Activated T-helper 2 cell treated with anti-CD3 and anti-CD28 coated beads, Interferon-gamma antibody, Interleukin-2, Interleukin-4, amounts not matched to agents 10 μg/mL and 5 μg/mL and 100 μg/mL, durations not matched to agents 14 hours and 24 hours and 36 hours (primary cell): ENCODE data around the gene CHST3. TPM values are rescaled to one million over a fixed set of nuclear protein-coding genes. Genes with fewer than 3 reads are reported as not detected.
A peak's percentile ranks its signal among the peaks of the same experiment; 100 is the strongest.

Source experiments
- DNase-seq: peaks from one replicate; pipeline ENCODE4 v3.0.0; 2021; ENCODE audit warnings: low spot score
- H3K27ac Mint-ChIP-seq: one replicate; pipeline ENCODE4 v1.8.0; 2021; ENCODE audit warnings: mixed read lengths
- H3K27me3 Mint-ChIP-seq: one replicate; pipeline ENCODE4 v1.8.0; 2021; ENCODE audit warnings: low read depth, mixed read lengths
- H3K36me3 Mint-ChIP-seq: one replicate; pipeline ENCODE4 v1.8.0; 2021; ENCODE audit warnings: low read depth, mixed read lengths
- H3K4me1 Mint-ChIP-seq: one replicate; pipeline ENCODE4 v1.8.0; 2021; ENCODE audit warnings: low read depth, mixed read lengths
- H3K4me3 Mint-ChIP-seq: one replicate; pipeline ENCODE4 v1.8.0; 2021; ENCODE audit warnings: low read depth, mild to moderate bottlenecking, moderate library complexity, mixed read lengths
- H3K9me3 Mint-ChIP-seq: one replicate; pipeline ENCODE4 v1.8.0; 2021; ENCODE audit warnings: mixed read lengths
- intact Hi-C: fragments of 100-400 bp; cut with micrococcal nuclease; formaldehyde crosslinking; loops from one replicate; pipeline ENCODE4 v1.15.1; 2023
- total RNA-seq: library from RNA; stranded (reverse); gene quantifications from 2 replicates; pipeline ENCODE4 v1.2.3, GENCODE V29; 2022

CHST3 gene
- total RNA-seq, 1 donor from 2014 or later, result 0.52 TPM

DNA sequence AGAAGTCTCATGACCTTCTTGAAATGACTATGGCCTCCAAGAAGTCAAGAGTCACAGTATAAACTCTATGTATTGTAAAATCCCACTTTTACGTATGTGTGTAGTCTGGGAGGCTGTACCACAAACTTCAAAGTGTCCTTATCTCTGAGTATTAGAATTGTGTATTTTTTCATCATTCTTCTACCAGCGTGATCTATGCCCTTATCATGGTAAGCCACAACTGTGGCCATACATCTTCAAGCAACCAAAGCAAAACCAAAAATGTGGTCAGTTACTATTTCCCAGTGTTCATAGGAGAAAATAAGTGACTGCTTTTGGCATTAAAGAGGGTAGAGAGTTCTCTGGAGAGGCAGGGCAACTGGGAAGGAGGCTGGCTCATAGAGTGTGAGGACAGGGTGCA lies 81.4 kb downstream of the CHST3 start:
- intact Hi-C loops, result loop anchor here (5.0 kb wide), 1 partner anchor 172 kb away; the partner anchor contains the start of genes ANAPC16 and ASCC1
- Mint-ChIP-seq H3K9me3 (peaks cover 9% of the 10 kb centered on the region), H3K27ac (no peak overlapping the region), H3K27me3 (no peaks in the 10 kb centered on the region), H3K4me1 (peaks cover 18% of the 10 kb centered on the region), H3K36me3 (no peaks in the 10 kb centered on the region), H3K4me3 (no peak overlapping the region)
- DNase-seq, result no peak

DNA sequence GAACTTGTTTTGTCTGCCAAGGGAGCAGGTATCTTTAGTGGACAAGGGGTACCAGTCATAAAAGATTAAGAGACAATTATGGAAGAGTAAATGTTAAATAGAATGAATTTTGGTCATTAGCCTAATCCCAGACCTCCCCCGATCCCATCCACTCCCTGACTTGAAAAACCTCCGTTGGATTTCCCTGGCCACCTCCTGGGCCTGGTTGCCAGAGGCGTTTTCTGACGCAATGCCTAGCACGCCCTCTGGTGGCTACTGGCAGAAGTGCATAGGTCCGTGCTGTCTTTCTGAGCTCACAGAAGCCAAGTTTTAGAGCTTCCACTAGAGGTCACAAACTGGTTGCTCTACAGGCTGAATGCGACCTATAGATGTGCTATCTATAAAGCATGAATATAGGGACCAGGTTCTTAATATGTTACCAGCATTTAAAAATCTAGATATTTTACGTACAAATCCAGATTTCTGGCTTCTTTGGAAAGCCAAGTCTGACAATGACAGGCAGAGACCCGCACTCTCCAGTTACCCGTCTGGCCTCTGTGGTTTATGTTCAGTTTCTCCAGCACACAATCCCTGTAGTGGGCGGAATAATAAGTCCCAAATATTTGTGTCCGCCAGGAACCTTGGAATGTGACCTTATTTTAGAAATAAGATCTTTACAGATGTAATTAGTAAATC lies 84.4 kb downstream of the CHST3 start:
- H3K4me1 Mint-ChIP-seq, result peaks cover 18% of the 10 kb centered on the region

DNA sequence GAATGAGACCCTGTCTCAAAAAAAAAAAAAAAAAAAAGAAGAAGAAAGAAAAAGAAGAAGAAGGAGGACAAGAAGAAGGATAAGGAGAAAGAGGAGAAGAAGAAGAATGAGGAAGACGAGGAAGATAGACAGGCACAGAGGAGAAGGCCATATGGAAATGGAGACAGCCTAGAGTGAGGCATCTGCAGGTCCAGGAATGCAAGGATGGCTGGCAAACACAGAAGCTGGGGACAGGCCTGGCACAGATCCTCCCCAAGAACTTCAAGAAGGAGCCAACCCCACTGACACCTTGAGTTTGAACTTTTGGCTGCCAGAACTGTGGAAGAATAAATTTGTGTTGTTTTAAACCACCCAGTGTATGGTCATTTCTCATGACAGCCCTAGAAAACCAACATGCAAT lies 85.3 kb downstream of the CHST3 start:
- DNase-seq, result no peak
- peaks cover 9% of the 10 kb centered on the region for H3K9me3 Mint-ChIP-seq
- no peaks in the 10 kb centered on the region for H3K27me3 Mint-ChIP-seq
- H3K36me3 Mint-ChIP-seq, result no peaks in the 10 kb centered on the region
- peaks cover 18% of the 10 kb centered on the region for H3K4me1 Mint-ChIP-seq
- H3K27ac Mint-ChIP-seq, result no peak overlapping the region
- H3K4me3 Mint-ChIP-seq, result no peak overlapping the region
- intact Hi-C loops, result loop anchor here (2.0 to 5.0 kb wide), 3 partner anchors 93 to 285 kb away; partner anchors contain the start of genes ANAPC16 and ASCC1

More for the DNA sequence above, 84.4 kb downstream of the CHST3 start:
- Mint-ChIP-seq H3K4me3 (no peak overlapping the region), H3K27me3 (no peaks in the 10 kb centered on the region), H3K9me3 (peaks cover 9% of the 10 kb centered on the region), H3K36me3 (no peaks in the 10 kb centered on the region), H3K27ac (peak overlapping the region; percentile 7)
- peak; percentile 79 for DNase-seq
- intact Hi-C loops, result loop anchor here (1.0 to 5.0 kb wide), 4 partner anchors 92 to 286 kb away; partner anchors contain the start of genes ANAPC16 and ASCC1

DNA sequence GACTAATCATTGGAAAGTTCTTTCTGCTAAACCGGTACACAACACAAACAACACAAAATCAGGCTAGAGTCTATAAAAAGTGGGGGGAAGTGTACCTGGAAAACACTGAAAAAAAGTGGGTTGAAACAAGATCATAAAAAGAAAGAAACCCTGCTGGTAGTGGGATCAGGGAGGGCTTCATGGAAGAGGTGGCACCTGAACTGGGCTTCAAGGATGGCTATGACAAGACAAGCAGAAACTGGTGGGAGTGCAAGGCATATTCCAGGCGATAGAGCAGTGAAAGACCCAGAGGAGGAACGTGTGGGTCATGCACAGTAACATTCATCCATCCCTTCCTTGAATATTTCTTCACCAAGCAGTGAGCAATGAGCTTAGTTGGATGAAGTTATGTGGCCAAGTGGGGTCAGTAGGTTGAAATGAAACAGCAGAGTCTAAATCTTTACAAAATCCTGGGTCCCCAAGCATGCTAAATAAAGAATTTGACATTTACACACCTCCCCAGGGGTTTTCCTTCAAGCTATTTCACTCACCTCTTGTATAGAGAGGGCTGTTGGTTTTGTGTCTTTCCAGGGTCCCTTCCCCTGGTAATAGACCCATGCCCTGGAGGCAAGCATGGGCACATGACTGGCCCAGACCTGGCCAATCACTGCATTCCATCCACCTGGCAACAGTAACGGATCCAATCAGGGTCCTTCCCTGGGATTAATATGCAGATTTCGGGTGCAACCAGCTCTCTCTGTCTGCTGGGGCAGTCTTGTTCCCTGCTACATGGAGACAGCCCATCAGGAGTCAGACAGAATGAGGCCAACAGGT lies 86.0 kb downstream of the CHST3 start:
- intact Hi-C loops, result loop anchor here (2.0 to 5.0 kb wide), 3 partner anchors 93 to 285 kb away; partner anchors contain the start of genes ANAPC16 and ASCC1
- Mint-ChIP-seq H3K9me3 (peaks cover 9% of the 10 kb centered on the region), H3K27ac (no peak overlapping the region), H3K4me1 (peaks cover 20% of the 10 kb centered on the region), H3K36me3 (no peaks in the 10 kb centered on the region), H3K4me3 (no peak overlapping the region), H3K27me3 (no peaks in the 10 kb centered on the region)
- DNase-seq, result no peak

DNA sequence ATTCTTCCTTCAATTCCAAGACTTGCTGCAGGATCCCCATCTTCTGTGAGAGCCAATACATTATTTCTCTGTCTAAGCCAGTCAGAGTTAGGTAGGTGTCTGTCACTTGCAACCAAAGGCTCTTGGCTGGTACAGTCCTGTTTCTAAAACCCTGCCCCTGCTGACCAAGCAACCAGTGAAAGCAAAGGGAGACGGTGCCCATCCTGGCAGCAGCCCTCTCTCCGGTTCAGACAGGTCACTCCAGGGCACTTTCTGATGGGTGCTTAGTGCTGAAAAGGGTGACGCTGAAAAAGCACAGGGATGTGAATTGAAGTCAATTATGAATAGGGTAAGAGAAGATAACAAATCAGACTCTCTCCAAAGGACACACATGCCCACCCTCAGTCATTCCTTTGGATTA lies 86.7 kb downstream of the CHST3 start:
- Mint-ChIP-seq H3K4me3 (no peak overlapping the region), H3K4me1 (peaks cover 15% of the 10 kb centered on the region), H3K9me3 (peaks cover 9% of the 10 kb centered on the region), H3K27ac (no peak overlapping the region), H3K36me3 (no peaks in the 10 kb centered on the region), H3K27me3 (no peaks in the 10 kb centered on the region)
- no peak for DNase-seq
- intact Hi-C loops, result no loop called here

DNA sequence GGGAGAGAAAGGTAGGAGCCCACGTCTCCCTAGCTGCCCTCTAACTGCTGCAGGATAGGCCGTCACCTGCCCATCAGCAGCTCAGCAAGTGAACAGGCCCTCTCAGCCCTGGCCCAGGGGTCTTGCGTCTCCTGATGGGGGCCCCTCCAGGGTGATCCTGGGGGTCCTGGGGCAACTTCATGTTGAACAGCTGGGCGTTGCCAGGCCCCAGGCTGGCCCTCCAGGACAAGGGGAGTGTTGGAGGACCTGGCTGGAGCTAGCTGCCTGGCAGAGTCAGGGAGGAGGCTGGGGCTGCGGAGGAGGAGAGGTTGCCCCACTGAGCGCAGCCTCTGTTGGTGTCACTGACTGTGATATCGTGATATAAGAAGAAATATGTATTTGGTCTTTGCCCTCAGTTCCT lies 89.5 kb downstream of the CHST3 start:
- no peak overlapping the region for H3K27ac Mint-ChIP-seq
- no peak overlapping the region for H3K4me3 Mint-ChIP-seq
- H3K9me3 Mint-ChIP-seq, result peaks cover 9% of the 10 kb centered on the region
- no peak for DNase-seq
- peaks cover 9% of the 10 kb centered on the region for H3K4me1 Mint-ChIP-seq
- intact Hi-C loops, result no loop called here
- no peaks in the 10 kb centered on the region for H3K27me3 Mint-ChIP-seq
- no peaks in the 10 kb centered on the region for H3K36me3 Mint-ChIP-seq

DNA sequence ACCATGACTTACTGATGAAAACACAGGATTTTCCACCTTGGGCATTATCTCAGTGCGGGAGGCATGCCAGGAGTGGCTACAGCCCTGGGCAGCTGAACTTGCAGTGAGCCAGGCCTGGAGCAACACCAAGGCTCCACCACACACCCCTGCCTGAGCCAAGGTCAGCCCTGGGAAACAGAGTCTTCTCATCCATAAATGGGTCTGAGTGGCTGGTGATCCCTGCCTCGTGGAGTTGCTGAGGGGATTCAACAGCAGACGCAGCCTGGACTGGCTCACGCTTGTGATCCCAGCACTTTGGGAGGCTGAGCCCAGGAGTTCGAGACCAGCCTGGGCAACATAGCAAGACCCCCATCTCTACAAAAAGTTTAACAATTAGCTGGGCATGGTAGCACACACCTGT lies 91.9 kb downstream of the CHST3 start:
- peaks cover 2% of the 10 kb centered on the region for H3K4me1 Mint-ChIP-seq
- no peak overlapping the region for H3K4me3 Mint-ChIP-seq

DNA sequence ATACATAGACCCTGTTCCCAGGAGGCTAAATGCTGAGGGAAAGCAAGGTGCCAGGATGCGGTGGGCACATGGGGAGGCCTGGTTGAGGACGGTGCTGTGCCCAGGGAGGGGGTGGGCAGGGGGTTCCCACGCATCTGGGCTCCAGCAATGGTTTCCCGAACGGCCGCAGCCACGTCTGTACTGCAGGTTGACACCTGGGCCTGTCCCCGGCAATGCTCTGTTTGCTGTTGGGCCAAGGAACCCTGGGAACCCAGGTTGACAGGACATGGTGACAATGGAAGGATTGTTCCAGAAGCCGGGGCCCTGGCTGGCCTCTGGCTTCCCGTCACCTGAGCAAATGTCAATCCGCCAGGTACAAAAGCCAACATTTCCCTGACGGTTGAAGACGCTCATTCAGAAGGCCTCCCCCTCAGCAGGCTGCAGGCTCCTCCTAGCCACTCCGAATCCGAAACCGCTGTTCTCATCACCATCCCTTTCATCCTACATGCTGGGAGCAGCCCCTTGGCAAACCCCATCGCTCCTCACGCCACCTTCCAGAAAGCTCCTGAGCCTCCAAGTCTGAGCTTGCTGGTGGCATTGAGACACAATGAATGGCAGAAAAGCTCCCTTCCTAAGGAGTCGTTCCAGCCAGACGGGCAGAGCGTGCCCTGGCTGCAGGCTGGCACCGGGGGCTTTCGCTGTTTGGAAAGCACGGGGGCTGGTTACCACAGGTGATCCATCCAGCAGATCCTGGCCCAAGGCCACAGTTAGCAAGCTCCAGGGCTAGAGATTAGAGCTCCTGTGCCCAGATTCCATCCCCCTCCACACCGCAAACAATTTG lies 92.9 kb downstream of the CHST3 start:
- Mint-ChIP-seq H3K9me3 (no peaks in the 10 kb centered on the region), H3K4me3 (no peak overlapping the region), H3K27ac (no peak overlapping the region), H3K27me3 (no peaks in the 10 kb centered on the region), H3K4me1 (peaks cover 2% of the 10 kb centered on the region), H3K36me3 (peaks cover 17% of the 10 kb centered on the region)
- intact Hi-C loops, result no loop called here
- no peak for DNase-seq

More for the DNA sequence above, 91.9 kb downstream of the CHST3 start:
- intact Hi-C loops, result no loop called here
- Mint-ChIP-seq H3K27me3 (no peaks in the 10 kb centered on the region), H3K27ac (no peak overlapping the region), H3K9me3 (no peaks in the 10 kb centered on the region), H3K36me3 (peaks cover 9% of the 10 kb centered on the region)
- DNase-seq, result no peak

DNA sequence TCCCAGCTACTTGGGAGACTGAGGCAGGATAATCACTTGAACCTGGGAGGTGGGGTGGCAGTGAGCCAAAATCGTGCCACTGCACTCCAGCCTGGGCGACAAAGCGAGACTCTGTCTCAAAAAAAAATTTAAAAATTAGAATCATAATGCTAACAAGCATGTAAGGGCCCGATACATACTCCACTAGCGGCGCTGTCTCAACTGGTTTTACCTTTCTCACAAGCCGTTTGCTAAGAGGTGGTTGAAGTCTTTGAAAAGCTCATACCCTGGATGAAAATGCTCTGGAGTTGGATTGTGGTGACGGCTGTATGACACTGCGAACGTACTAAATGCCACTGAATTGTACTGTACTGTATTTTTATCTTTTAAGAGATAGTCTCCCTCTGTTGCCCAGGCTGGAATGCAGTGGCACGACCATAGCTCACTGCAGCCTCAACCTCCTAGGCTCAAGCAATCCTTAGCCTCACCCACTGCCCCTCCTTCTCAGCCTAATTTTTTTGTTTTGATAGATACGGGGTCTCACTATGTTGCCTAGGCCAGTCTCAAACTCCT lies 94.2 kb downstream of the CHST3 start:
- peaks cover 2% of the 10 kb centered on the region for H3K4me1 Mint-ChIP-seq
- DNase-seq, result no peak
- H3K4me3 Mint-ChIP-seq, result no peak overlapping the region
- intact Hi-C loops, result no loop called here
- H3K9me3 Mint-ChIP-seq, result no peaks in the 10 kb centered on the region
- peak overlapping the region; percentile 46 for H3K27ac Mint-ChIP-seq
- no peaks in the 10 kb centered on the region for H3K27me3 Mint-ChIP-seq
- H3K36me3 Mint-ChIP-seq, result peaks cover 24% of the 10 kb centered on the region

DNA sequence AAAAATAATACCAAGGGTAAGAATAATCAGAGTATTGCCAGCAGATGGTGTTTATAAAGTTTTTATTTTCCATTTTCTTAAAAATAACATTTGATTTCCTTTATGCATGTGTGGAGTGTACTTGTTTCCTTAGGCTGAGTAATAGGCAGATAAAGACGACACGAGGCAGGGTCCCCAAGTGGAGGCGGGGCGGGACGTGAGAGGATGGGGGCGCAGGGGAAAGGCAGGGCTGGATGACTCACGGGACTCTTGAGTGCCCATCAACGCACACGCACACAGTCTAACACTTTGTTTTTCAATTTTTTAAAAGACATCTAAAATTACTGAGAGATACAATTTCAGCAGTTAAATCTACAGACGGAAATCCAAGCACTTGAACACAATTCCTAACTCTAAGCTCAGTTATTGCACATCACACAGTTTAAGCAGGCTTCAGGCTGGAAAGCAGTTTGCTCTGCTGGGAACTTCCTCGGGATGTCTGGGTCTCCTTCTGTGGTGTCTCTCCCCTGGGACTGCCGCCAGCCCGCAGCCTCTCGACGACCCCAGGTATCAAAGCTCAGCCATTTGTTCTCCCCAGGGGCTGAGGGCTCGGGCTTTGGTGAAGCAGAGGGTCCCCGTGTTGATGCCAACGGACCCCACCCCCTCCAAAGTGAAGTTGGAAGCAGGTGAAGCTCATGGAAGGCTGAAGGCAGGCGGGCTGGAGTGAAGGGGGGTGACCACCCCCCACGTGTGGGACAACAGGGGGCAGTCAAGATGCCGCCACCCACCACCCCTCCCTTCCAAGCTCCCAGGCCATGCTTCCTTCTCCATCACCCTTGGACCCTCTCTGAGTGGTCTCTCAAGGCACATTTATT lies 95.0 kb downstream of the CHST3 start:
- Mint-ChIP-seq H3K4me3 (no peak overlapping the region), H3K9me3 (no peaks in the 10 kb centered on the region), H3K4me1 (peaks cover 2% of the 10 kb centered on the region), H3K27ac (peak overlapping the region; percentile 46), H3K36me3 (peaks cover 30% of the 10 kb centered on the region), H3K27me3 (no peaks in the 10 kb centered on the region)
- no peak for DNase-seq
- intact Hi-C loops, result no loop called here

DNA sequence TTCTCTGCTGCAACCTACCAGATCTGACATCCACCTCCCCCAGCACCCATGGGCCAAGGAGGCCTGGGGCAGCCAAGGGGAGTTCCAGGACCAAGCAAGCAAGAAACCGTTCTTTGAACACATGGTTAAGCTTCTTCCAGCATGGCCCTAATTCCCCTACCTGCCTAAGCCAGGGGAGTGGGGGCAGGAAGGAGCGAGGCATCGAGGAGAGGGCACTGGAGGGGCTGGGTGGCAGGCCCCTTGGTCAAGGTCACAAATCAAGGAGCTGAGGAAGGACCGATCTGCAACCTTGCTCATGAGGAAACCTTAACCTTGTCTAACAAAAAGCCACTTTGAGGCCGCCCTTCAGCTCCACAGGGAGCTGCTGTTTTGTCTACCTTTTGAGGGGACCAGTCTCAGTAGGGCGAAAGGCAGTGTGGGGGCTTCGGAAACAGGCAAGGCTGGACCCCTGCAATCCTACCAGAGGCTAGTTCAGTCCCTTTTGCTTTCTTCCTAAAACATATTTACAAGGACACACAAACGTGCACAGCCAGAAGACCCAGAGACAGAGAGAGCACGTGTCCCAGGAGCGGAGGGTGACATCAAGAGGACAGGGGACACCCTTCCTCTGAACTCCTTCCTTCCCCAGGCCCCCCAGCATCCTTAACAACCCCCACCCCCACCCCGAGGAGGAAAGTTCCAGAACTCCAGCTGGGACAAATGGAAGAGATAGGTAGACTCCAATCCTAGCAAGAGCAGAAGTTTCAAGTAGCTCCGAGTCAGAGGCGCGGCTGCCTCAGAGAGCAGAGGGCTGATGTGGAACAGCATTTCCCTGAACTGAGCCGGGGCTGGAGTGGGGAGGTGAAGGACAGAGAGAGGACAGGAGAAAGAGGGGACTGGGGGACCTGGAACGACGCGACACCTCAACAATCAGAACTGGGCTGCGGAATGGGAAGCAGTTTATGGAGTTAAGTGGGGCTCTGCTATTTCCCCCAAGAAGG lies 95.9 kb downstream of the CHST3 start:
- Mint-ChIP-seq H3K27ac (peak overlapping the region; percentile 39), H3K27me3 (no peaks in the 10 kb centered on the region), H3K4me3 (no peak overlapping the region), H3K36me3 (peaks cover 33% of the 10 kb centered on the region), H3K4me1 (no peaks in the 10 kb centered on the region), H3K9me3 (no peaks in the 10 kb centered on the region)
- DNase-seq, result no peak
- intact Hi-C loops, result no loop called here
